A549 treated with Mapracorat at 1 μM for 4 hours (cell line): ENCODE measurements around the gene NLGN4Y. TPM values are rescaled to one million over a fixed set of nuclear protein-coding genes. Genes with fewer than 3 reads are reported as not detected.

Experiments
- total RNA-seq: library from RNA; stranded (reverse); fragments of 200-300 nt; extraction: Qiagen RNA extraction; gene quantifications from 5 replicates; pipeline ENCODE4 v1.2.3, GENCODE V29; 2022

The NLGN4Y gene
- total RNA-seq = 2.8 to 4.0 TPM (median 3.6 TPM) in 5 replicates

GRCh38 chrY:14524272-14525231, at the start of gene NLGN4Y:
Gene NLGN4Y (plus strand): TSS chrY:14524529. CDS start chrY:14622120, 97,591 bp downstream.

